ENCODE measurements around the gene TNFSF12. TPM values are rescaled to one million over a fixed set of nuclear protein-coding genes. Genes with fewer than 3 reads are reported as not detected.

The TNFSF12 gene
- total RNA-seq, 2 experiments from 2014 or later: 11.8 to 13.8 TPM

DNA sequence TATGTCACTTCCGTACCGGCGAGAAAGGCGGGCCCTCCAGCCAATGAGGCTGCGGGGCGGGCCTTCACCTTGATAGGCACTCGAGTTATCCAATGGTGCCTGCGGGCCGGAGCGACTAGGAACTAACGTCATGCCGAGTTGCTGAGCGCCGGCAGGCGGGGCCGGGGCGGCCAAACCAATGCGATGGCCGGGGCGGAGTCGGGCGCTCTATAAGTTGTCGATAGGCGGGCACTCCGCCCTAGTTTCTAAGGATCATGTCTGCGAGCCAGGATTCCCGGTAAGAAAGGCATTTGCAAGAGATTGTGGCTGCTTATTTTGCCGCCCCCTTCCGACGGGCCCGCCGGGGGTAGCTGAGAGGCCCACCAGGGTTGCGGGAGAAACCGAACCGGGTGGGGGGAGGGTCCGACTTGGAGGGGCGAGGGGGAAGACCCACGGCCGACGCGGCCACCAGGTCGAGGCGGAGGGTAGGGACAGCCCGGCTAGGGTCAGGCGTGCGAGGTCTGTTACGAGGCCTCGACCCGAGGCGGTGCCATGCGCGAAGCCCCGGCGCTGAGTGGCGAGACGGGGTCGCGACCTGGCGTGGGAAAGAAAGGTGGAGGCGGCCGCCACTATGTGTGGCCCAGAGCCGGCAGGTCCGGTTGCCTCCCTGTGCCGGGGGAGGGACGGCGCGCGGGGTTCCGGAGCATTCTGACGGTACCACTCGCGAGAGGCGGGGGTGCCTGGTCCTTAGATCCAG is 23.9 kb downstream of the TNFSF12 start:
- peak; percentile 99 for DNase-seq
- Mint-ChIP-seq H3K9me3 (no peaks in the 10 kb centered on the region), H3K27me3 (peaks cover 1% of the 10 kb centered on the region), H3K4me1 (ENCODE audit: low read depth) (peaks cover 45% of the 10 kb centered on the region), H3K4me3 (peak overlapping the region; percentile 98), H3K36me3 (ENCODE audit: low read depth) (peaks cover 78% of the 10 kb centered on the region), H3K27ac (peak overlapping the region; percentile 100)
- intact Hi-C loops (cut with micrococcal nuclease): loop anchor here (10.0 kb wide), 1 partner anchor 282 kb away; the partner anchor contains the start of genes CYB5D1, NAA38 and TMEM88
- TF ChIP-seq, protein P1, sequence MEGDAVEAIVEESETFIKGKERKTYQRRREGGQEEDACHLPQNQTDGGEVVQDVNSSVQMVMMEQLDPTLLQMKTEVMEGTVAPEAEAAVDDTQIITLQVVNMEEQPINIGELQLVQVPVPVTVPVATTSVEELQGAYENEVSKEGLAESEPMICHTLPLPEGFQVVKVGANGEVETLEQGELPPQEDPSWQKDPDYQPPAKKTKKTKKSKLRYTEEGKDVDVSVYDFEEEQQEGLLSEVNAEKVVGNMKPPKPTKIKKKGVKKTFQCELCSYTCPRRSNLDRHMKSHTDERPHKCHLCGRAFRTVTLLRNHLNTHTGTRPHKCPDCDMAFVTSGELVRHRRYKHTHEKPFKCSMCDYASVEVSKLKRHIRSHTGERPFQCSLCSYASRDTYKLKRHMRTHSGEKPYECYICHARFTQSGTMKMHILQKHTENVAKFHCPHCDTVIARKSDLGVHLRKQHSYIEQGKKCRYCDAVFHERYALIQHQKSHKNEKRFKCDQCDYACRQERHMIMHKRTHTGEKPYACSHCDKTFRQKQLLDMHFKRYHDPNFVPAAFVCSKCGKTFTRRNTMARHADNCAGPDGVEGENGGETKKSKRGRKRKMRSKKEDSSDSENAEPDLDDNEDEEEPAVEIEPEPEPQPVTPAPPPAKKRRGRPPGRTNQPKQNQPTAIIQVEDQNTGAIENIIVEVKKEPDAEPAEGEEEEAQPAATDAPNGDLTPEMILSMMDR (IDR thresholded peaks at IDR 0.05): no peak
- CTCF ChIA-PET: interaction anchor here (1.0 to 3.5 kb wide), 2 partner anchors 12 to 16 kb away, joined by 3 to 28 read pairs; partner anchors contain the start of gene SENP3
- POLR2A ChIA-PET: interaction anchor here (0.7 to 12.0 kb wide), 23 partner anchors 11 to 285 kb away, joined by 3 to 195 read pairs (median 4); partner anchors contain the start of genes ACAP1, ATP1B2, CD68 and CYB5D1
- ATAC-seq: peak; percentile 92

DNA sequence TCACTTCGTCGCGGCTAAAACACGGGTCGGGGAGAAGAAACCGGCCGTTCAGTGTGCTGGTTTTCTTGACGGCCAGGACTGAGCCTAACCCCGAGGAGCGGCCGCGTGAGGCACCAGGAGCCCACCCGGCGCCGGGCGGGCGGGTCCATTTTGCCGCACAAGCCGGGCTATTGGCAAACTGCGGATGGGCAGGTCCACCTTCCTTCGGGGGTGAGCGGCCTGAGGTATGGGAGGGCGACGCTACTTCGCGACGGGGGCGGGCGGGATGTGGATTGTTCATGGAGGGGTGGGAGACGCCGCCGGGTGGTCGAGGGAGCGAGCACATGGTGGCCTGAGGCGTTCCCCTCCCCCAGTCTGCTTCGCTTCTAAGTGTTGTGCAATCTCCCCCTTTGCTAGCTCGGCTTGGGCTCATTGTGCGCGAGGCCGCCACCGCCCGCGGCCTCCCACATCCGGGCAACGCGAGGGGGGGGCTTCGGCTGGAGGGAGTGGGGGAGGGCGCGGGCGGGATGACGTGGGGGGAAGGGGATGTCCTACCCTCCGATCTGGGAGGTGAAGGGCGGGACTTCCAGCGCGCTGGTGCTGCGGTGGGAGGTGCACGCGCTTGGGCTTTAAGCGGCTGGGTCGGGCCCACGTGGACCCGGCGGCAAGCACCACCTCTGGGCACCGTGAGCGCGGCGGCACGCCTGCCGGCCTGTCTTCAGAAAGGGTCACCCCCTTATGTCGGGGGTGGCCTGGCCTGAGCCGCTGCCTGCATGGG is 24.6 kb downstream of the TNFSF12 start:
- ChIA-PET POLR2A (interaction anchor here (0.7 to 12.0 kb wide), 32 partner anchors 8 to 354 kb away, joined by 3 to 195 read pairs (median 4); partner anchors contain the start of genes ACAP1, ATP1B2, CD68 and CYB5D1), CTCF (interaction anchor here (1.0 to 2.9 kb wide), 2 partner anchors 13 to 16 kb away, joined by 3 to 11 read pairs; partner anchors contain the start of gene SENP3)
- ATAC-seq (peak; percentile 43), DNase-seq (peak; percentile 94)
- Mint-ChIP-seq H3K4me1 (ENCODE audit: low read depth) (peaks cover 53% of the 10 kb centered on the region), H3K36me3 (ENCODE audit: low read depth) (peaks cover 84% of the 10 kb centered on the region), H3K27ac (peak overlapping the region; percentile 100), H3K4me3 (peak overlapping the region; percentile 98), H3K9me3 (no peaks in the 10 kb centered on the region), H3K27me3 (peaks cover 1% of the 10 kb centered on the region)
- intact Hi-C loops (cut with micrococcal nuclease): loop anchor here (10.0 kb wide), 1 partner anchor 281 kb away; the partner anchor contains the start of genes CYB5D1, NAA38 and TMEM88
- TF ChIP-seq, protein P1 (IDR thresholded peaks at IDR 0.05): no peak

DNA sequence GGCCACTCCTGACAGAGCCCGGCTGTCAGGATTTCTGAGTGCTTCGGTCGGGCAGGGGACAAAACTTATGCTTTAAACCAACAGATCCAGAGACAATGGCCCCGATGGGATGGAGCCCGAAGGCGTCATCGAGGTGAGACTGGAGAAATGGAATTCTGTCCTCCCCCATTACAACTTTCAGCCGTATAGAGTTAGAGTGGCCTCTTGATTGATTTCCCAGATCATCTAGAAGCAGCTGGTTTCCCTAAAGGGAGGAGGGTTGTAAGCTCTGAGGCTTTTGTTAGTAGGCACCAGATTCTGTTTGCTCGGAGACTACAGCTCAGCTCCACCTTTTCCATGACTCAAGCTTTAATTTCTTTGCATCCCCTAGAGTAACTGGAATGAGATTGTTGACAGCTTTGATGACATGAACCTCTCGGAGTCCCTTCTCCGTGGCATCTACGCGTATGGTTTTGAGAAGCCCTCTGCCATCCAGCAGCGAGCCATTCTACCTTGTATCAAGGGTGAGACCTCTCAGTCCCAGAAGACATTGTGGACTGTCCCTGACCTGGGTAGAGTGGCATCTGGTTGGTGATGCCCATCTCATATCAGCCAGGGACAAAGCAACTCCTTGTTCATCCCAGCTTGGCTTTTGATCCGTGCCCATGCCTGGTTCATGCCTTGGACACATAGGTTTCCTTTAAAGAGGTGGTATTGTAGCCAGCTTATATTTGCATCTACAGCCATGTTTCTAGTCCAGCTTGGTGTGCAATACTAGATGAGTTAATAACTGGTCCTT is 25.5 kb downstream of the TNFSF12 start:
- ATAC-seq (no peak), DNase-seq (no peak)
- Mint-ChIP-seq H3K4me1 (ENCODE audit: low read depth) (peaks cover 59% of the 10 kb centered on the region), H3K4me3 (peak overlapping the region; percentile 98), H3K27ac (peak overlapping the region; percentile 100), H3K9me3 (no peaks in the 10 kb centered on the region), H3K36me3 (ENCODE audit: low read depth) (peaks cover 88% of the 10 kb centered on the region), H3K27me3 (peaks cover 1% of the 10 kb centered on the region)
- intact Hi-C loops (cut with micrococcal nuclease): loop anchor here (10.0 kb wide), 1 partner anchor 280 kb away; the partner anchor contains the start of genes CYB5D1, NAA38 and TMEM88
- ChIA-PET POLR2A (interaction anchor here (0.8 to 12.0 kb wide), 21 partner anchors 9 to 355 kb away, joined by 3 to 195 read pairs (median 4); partner anchors contain the start of genes ACAP1, ATP1B2, CD68 and DLG4), CTCF (interaction anchor here (1.0 to 2.9 kb wide), 2 partner anchors 14 to 15 kb away, joined by 3 to 11 read pairs; partner anchors contain the start of gene SENP3)
- TF ChIP-seq, protein P1 (IDR thresholded peaks at IDR 0.05): no peak

DNA sequence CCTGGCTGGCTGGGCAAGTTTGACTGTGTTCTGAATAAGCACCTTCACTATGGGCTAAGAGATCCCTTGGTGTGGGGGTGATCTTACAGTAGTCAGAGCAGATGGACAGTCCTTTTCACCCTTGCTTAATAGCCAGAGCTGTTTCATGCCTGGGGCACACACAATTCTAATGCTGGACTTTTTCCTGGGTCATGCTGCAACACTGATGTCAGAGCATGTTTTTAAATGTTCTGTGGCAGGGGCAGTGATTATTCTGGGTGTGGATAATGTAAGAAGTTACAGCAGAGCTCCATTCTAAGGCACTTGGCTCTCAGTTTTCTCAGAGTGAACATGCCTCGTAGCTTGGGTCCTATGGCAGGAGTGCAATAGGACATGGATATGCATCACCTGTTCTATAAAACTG is 26.6 kb downstream of the TNFSF12 start:
- ATAC-seq: no peak
- H3K4me3 Mint-ChIP-seq: peak overlapping the region; percentile 98
- peaks cover 86% of the 10 kb centered on the region for H3K36me3 Mint-ChIP-seq (ENCODE audit: low read depth)
- intact Hi-C loops (cut with micrococcal nuclease): loop anchor here (10.0 kb wide), 1 partner anchor 279 kb away; the partner anchor contains the start of genes CYB5D1, NAA38 and TMEM88
- CTCF ChIA-PET: interaction anchor here (0.9 to 2.9 kb wide), 4 partner anchors 8 to 111 kb away, joined by 3 to 11 read pairs (median 5); partner anchors contain the start of genes MPDU1 and SENP3
- H3K4me1 Mint-ChIP-seq (ENCODE audit: low read depth): peaks cover 67% of the 10 kb centered on the region
- H3K27ac Mint-ChIP-seq: peak overlapping the region; percentile 100
- no peak for DNase-seq
- POLR2A ChIA-PET: interaction anchor here (0.6 to 12.0 kb wide), 17 partner anchors 9 to 355 kb away, joined by 3 to 195 read pairs (median 4); partner anchors contain the start of genes ACADVL, CD68, GPS2 and MPDU1
- peaks cover 1% of the 10 kb centered on the region for H3K27me3 Mint-ChIP-seq
- no peaks in the 10 kb centered on the region for H3K9me3 Mint-ChIP-seq
- TF ChIP-seq, protein P1 (IDR thresholded peaks at IDR 0.05): no peak
